Vagina (tissue), 2 donors: Measurements from ENCODE around the gene NPBWR2.

ENCODE experiments used
- CTCF ChIP-seq, 3 experiments: fragments of 450-650 bp in 2 of 3; fragments of 200-600 bp in 1 of 3; sonication (generic) in 1 of 3; IDR thresholded peaks; one replicate each; pipeline ENCODE4 v1.5.1; 2017 to 2019; ENCODE audit warnings: antibody characterized with exemption in 3 of 3, mild to moderate bottlenecking in 2 of 3, moderate library complexity in 2 of 3
- POLR2A ChIP-seq, 2 donors: fragments of 450-650 bp; IDR thresholded peaks; one replicate each; pipeline ENCODE4 v1.6.1; 2017; ENCODE audit warnings: antibody characterized with exemption in 2 of 2, mild to moderate bottlenecking in 2 of 2, moderate library complexity in 2 of 2
- POLR2AphosphoS5 ChIP-seq, 2 donors: sonication (generic); formaldehyde crosslinking; IDR thresholded peaks; one replicate each; pipeline ENCODE4 v1.9.0; 2017; ENCODE audit warnings: antibody characterized with exemption in 2 of 2, mild to moderate bottlenecking in 2 of 2, low read depth in 1 of 2; ENCODE audit not compliant: insufficient read depth in 1 of 2

GRCh38 chr20:64075556-64075955, 31.8 kb downstream of the NPBWR2 start:
- TF ChIP-seq CTCF (IDR thresholded peaks at IDR 0.05) (no peak), POLR2A (IDR thresholded peaks at IDR 0.05) (no peak), POLR2AphosphoS5 (IDR thresholded peaks at IDR 0.05; ENCODE audit: insufficient read depth in 1 of 2, low read depth in 1 of 2) (no peak)
